ENCODE data around the gene ACOT11. TPM values are rescaled to one million over a fixed set of nuclear protein-coding genes. Genes with fewer than 3 reads are reported as not detected.

Gene ACOT11
- total RNA-seq, 2 donors from 2014 or later: 3.9 to 6.3 TPM

DNA sequence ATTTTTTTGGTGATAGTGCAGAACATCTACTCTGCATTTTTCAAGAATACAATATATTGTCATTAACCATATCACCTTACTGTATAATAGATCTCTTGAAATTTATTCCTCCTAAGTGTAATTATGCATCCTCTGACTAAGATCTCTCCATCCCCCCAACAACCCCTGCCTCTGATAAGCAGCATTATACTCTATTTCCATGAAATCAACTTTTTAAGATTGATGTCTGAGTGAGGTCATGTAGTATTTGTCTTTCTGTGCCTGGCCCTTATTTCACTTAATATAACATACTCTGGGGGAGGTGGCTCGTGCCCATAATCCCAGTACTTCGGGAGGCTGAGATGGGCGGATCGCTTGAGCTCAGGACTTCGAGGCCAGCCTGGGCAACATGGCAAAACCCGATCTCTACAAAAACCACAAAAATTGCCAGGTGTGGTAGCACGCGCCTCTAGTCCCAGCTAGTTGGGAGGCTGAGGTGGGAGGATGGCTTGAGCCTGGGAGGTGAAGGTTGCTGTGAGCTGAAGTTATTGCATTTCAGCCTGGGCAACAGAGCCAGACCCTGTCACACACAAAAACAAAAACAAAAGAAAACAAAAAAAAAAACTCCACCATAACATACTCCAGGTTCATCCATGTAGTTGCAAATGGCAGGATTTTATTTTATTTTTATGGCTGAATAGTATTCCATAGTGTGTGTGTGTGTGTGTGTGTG is 5.7 kb downstream of the ACOT11 start:
- DNase-seq: no peak
- TF ChIP-seq CTCF (IDR thresholded peaks at IDR 0.05) (no peak), POLR2A (IDR thresholded peaks at IDR 0.05) (no peak)
- intact Hi-C loops (cut with DNase I): no loop called here

DNA sequence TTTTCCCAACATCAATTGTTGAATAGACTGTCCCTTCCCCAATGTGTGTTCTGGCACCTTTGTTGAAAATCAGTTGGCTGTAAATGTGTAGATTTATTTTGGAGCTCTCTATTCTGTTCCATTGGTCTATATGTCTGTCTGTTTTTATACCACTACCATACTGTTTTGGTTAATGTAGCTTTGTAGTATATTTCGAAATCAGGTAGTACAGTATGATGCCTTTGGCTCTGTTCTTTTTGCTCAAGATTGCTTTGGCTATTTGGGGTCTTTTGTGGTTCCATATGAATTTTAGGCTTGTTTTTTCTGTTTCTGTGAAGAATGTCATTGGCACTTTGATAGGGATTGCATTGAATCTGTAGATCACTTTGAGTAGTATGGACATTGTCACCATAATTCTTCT is 8.1 kb downstream of the ACOT11 start:
- intact Hi-C loops (cut with DNase I): no loop called here
- no peaks in the 10 kb centered on the region for H3K9me3 ChIP-seq
- ATAC-seq (no peak), DNase-seq (no peak)
- no peak overlapping the region for H3K27ac ChIP-seq
- H3K36me3 ChIP-seq (replicated peaks in 1 of 2; ENCODE audit: insufficient read depth in 1 of 2, low read depth in 2 of 2): no peaks in the 10 kb centered on the region
- TF ChIP-seq POLR2A (IDR thresholded peaks at IDR 0.05): no peak
- no peak for TF ChIP-seq CTCF (IDR thresholded peaks at IDR 0.05)
- no peak overlapping the region for H3K4me3 ChIP-seq
- WGBS, 2 donors: 88 to 91% methylated on average over 1 of the region's 1 CpG
- no peaks in the 10 kb centered on the region for H3K4me1 ChIP-seq
- no peaks in the 10 kb centered on the region for H3K27me3 ChIP-seq

More for the DNA sequence above, 5.7 kb downstream of the ACOT11 start:
- no peaks in the 10 kb centered on the region for H3K9me3 ChIP-seq
- H3K36me3 ChIP-seq (replicated peaks in 1 of 2; ENCODE audit: insufficient read depth in 1 of 2, low read depth in 2 of 2): no peaks in the 10 kb centered on the region
- H3K4me3 ChIP-seq: no peak overlapping the region
- H3K4me1 ChIP-seq: no peaks in the 10 kb centered on the region
- ATAC-seq: no peak
- no peaks in the 10 kb centered on the region for H3K27me3 ChIP-seq
- no peak overlapping the region for H3K27ac ChIP-seq
- WGBS, 2 donors: 77 to 85% methylated on average over 6 to 8 of the region's 8 CpGs

DNA sequence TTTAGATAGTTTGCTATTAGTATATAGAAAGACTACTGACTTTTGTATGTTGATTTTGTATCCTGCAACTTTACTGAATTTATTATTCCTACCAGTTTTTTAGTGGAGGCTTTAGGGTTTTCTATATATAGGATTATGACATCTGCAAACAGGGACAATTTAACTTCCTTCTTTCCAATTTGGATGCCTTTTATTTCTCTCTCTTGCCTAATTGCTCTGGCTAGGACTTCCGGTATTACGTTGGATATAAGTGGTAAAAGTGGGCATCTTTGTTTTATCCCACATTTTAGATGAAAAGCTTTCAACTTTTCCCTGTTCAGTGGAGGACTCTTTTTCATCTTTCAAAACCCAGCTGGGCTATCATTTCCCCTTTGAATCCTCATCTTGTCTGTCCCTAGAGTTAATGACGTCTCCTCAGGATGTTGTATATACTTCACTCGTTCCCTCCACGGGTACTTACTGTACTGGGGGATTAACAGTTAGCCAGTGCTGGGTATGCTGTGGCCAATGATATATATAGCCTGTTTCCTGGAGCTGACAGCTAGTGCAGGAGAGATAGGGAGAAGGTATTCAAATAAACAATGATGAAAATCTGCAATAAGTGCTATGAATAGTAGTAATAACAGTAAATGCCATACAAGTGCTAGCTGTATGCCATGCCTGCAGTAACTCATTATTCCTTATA is 9.8 kb downstream of the ACOT11 start:
- Histone ChIP-seq H3K9me3 (no peaks in the 10 kb centered on the region), H3K4me3 (no peak overlapping the region), H3K27me3 (no peaks in the 10 kb centered on the region), H3K4me1 (no peaks in the 10 kb centered on the region), H3K36me3 (replicated peaks in 1 of 2; ENCODE audit: insufficient read depth in 1 of 2, low read depth in 2 of 2) (no peaks in the 10 kb centered on the region), H3K27ac (no peak overlapping the region)
- whole genome bisulfite sequencing, 2 donors: 56 to 63% methylated on average over 5 of the region's 5 CpGs
- intact Hi-C loops (cut with DNase I): no loop called here
- DNase-seq (no peak), ATAC-seq (no peak)
- TF ChIP-seq CTCF (IDR thresholded peaks at IDR 0.05) (no peak), POLR2A (IDR thresholded peaks at IDR 0.05) (no peak)

DNA sequence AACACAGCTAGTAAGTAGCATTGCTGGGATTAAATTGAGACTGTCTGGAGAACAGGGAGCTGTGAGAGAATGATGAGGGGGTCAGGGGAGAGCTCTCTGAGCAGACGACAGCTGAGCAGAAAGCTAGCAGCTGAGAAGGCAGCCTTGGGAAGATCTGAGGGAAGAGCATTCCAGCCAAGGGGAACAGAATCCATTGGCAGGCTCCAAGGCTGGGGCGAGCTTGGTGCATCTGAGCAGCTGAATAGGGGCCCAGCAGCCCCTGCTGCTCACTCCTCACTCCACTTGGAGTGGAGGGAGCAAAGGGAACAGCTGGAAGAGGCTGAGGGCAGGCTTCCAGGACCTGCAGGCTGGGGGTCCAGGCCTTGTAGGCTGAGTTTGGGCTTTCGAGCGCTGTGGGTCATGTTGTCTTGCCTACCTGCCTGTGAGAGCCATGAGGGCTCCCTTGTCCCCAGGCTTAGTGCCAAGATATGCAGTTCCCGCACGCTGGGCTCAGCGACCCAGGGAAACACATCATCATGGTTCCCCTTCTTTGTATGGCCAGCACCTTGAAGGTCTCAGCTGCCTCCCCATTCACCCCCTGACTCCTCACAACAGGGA is 10.5 kb downstream of the ACOT11 start:
- H3K36me3 ChIP-seq (replicated peaks in 1 of 2; ENCODE audit: insufficient read depth in 1 of 2, low read depth in 2 of 2): no peaks in the 10 kb centered on the region
- no peak for TF ChIP-seq CTCF (IDR thresholded peaks at IDR 0.05)
- no peak for TF ChIP-seq POLR2A (IDR thresholded peaks at IDR 0.05)
- intact Hi-C loops (cut with DNase I): no loop called here
- no peak for ATAC-seq
- H3K27ac ChIP-seq: no peak overlapping the region
- no peak for DNase-seq
- H3K27me3 ChIP-seq: no peaks in the 10 kb centered on the region
- H3K4me1 ChIP-seq: no peaks in the 10 kb centered on the region
- 47 to 79% methylated on average over 5 of the region's 7 CpGs for WGBS, 2 donors
- H3K9me3 ChIP-seq: no peaks in the 10 kb centered on the region
- no peak overlapping the region for H3K4me3 ChIP-seq
